ENCODE data around the gene KLF7.

KLF7 gene

GRCh38 chr2:207163053-207163755, 2.5 kb downstream of the KLF7 start:
- Histone ChIP-seq H3K79me2 (ENCODE audit: insufficient read depth, low read length) (no peaks in the 10 kb centered on the region), H3K27me3 (ENCODE audit: insufficient read depth, low read length, poor library complexity) (peaks cover 41% of the 10 kb centered on the region), H3K4me1 (ENCODE audit: insufficient read depth, low read length) (peaks cover 30% of the 10 kb centered on the region), H3K9me3 (ENCODE audit: insufficient read depth, low read length, severe bottlenecking) (no peaks in the 10 kb centered on the region), H3K4me2 (ENCODE audit: insufficient read depth, low read length) (0 out of 2 replicates have a peak overlapping the region, but pooled peaks have one; percentile 10), H3K36me3 (ENCODE audit: insufficient read depth, low read length) (no peaks in the 10 kb centered on the region), H3K27ac (ENCODE audit: low read length) (no peak overlapping the region), H4K20me1 (ENCODE audit: insufficient read depth, low read length) (peaks cover 8% of the 10 kb centered on the region; the same call in 1 of the 2 replicates), H2AFZ (ENCODE audit: low read depth, low read length) (no peak overlapping the region), H3K4me3 (ENCODE audit: low read depth in 1 of 2, low read length in 2 of 2) (no peak overlapping the region), H3K9ac (ENCODE audit: low read depth, low read length) (no peak overlapping the region)
- ATAC-seq (ENCODE audit: insufficient read depth, low read depth), result no peak
- no peak for DNase-seq
- TF ChIP-seq EZH2 (IDR thresholded peaks at IDR 0.05; ENCODE audit: borderline replicate concordance, low read depth, low read length, severe bottlenecking) (no peak), CTCF (IDR thresholded peaks at IDR 0.05; ENCODE audit: borderline replicate concordance, extremely low read depth, low read length, poor library complexity, severe bottlenecking) (no peak)

GRCh38 chr2:207162316-207162715, 3.4 kb downstream of the KLF7 start:
- no peak for ATAC-seq (ENCODE audit: insufficient read depth, low read depth)
- H3K27ac ChIP-seq (ENCODE audit: low read length), result no peak overlapping the region

GRCh38 chr2:207161247-207162123, 4.3 kb downstream of the KLF7 start:
- Histone ChIP-seq H3K9me3 (ENCODE audit: insufficient read depth, low read length, severe bottlenecking) (no peaks in the 10 kb centered on the region), H3K9ac (ENCODE audit: low read depth, low read length) (no peak overlapping the region), H3K4me2 (ENCODE audit: insufficient read depth, low read length) (no peak overlapping the region), H3K4me1 (ENCODE audit: insufficient read depth, low read length) (peaks cover 23% of the 10 kb centered on the region), H3K79me2 (ENCODE audit: insufficient read depth, low read length) (no peaks in the 10 kb centered on the region), H2AFZ (ENCODE audit: low read depth, low read length) (no peak overlapping the region), H3K27ac (ENCODE audit: low read length) (no peak overlapping the region), H3K4me3 (ENCODE audit: low read depth in 1 of 2, low read length in 2 of 2) (no peak overlapping the region), H3K36me3 (ENCODE audit: insufficient read depth, low read length) (no peaks in the 10 kb centered on the region), H4K20me1 (ENCODE audit: insufficient read depth, low read length) (peaks cover 8% of the 10 kb centered on the region; the same call in 1 of the 2 replicates), H3K27me3 (ENCODE audit: insufficient read depth, low read length, poor library complexity) (peaks cover 36% of the 10 kb centered on the region)
- DNase-seq, result no peak
- no peak for TF ChIP-seq EZH2 (IDR thresholded peaks at IDR 0.05; ENCODE audit: borderline replicate concordance, low read depth, low read length, severe bottlenecking)
- no peak for TF ChIP-seq CTCF (IDR thresholded peaks at IDR 0.05; ENCODE audit: borderline replicate concordance, extremely low read depth, low read length, poor library complexity, severe bottlenecking)
- no peak for ATAC-seq (ENCODE audit: insufficient read depth, low read depth)

More at GRCh38 chr2:207162316-207162715, 3.4 kb downstream of the KLF7 start:
- H3K9me3 ChIP-seq (ENCODE audit: insufficient read depth, low read length, severe bottlenecking), result no peaks in the 10 kb centered on the region
- peaks cover 29% of the 10 kb centered on the region for H3K4me1 ChIP-seq (ENCODE audit: insufficient read depth, low read length)
- H3K4me2 ChIP-seq (ENCODE audit: insufficient read depth, low read length), result no peak overlapping the region
- H2AFZ ChIP-seq (ENCODE audit: low read depth, low read length), result no peak overlapping the region
- no peak for DNase-seq
- H3K9ac ChIP-seq (ENCODE audit: low read depth, low read length), result no peak overlapping the region
- H3K4me3 ChIP-seq (ENCODE audit: low read depth in 1 of 2, low read length in 2 of 2), result no peak overlapping the region
- H3K36me3 ChIP-seq (ENCODE audit: insufficient read depth, low read length), result no peaks in the 10 kb centered on the region
- TF ChIP-seq CTCF (IDR thresholded peaks at IDR 0.05; ENCODE audit: borderline replicate concordance, extremely low read depth, low read length, poor library complexity, severe bottlenecking) (no peak), EZH2 (IDR thresholded peaks at IDR 0.05; ENCODE audit: borderline replicate concordance, low read depth, low read length, severe bottlenecking) (no peak)
- no peaks in the 10 kb centered on the region for H3K79me2 ChIP-seq (ENCODE audit: insufficient read depth, low read length)
- H3K27me3 ChIP-seq (ENCODE audit: insufficient read depth, low read length, poor library complexity), result peaks cover 41% of the 10 kb centered on the region
- H4K20me1 ChIP-seq (ENCODE audit: insufficient read depth, low read length), result peaks cover 8% of the 10 kb centered on the region; the same call in 1 of the 2 replicates

Data from DND-41 (cell line).